ENCODE results near the gene ZNF76.
A peak's percentile ranks its signal among the peaks of the same experiment; 100 is the strongest.

ZNF76 gene

GRCh38 chr6:35259194-35259947, at the start of gene ZNF76:
Gene ZNF76, plus strand, starts transcription at chr6:35259735. Its CDS starts 21,417 bp downstream, at chr6:35281152.
- Histone ChIP-seq H3K4me1 (ENCODE audit: control insufficient read depth, insufficient read depth, low read length) (peaks cover 21% of the 10 kb centered on the region), H3K27me3 (ENCODE audit: control insufficient read depth, insufficient read depth, low read length) (no peaks in the 10 kb centered on the region), H3K36me3 (ENCODE audit: control insufficient read depth, insufficient read depth, low read length) (no peaks in the 10 kb centered on the region)

GRCh38 chr6:35213298-35213791, 46.2 kb upstream of the ZNF76 start:
- no peak overlapping the region for H3K4me3 ChIP-seq (ENCODE audit: low read length)
- peaks cover 13% of the 10 kb centered on the region for H3K4me1 ChIP-seq (ENCODE audit: control insufficient read depth, insufficient read depth, low read length)
- no peaks in the 10 kb centered on the region for H3K9me3 ChIP-seq (ENCODE audit: control insufficient read depth, low read length)
- peaks cover 77% of the 10 kb centered on the region for H3K27me3 ChIP-seq (ENCODE audit: control insufficient read depth, insufficient read depth, low read length)
- no peaks in the 10 kb centered on the region for H3K36me3 ChIP-seq (ENCODE audit: control insufficient read depth, insufficient read depth, low read length)
- peak overlapping the region; percentile 45 for H3K9ac ChIP-seq (ENCODE audit: low read length)

More at GRCh38 chr6:35259194-35259947, at the start of gene ZNF76:
- H3K9ac ChIP-seq (ENCODE audit: low read length): peak within 1 kb of the TSS; percentile 84
- H3K4me3 ChIP-seq (ENCODE audit: low read length): peak within 1 kb of the TSS; percentile 88
- H3K9me3 ChIP-seq (ENCODE audit: control insufficient read depth, low read length): no peaks in the 10 kb centered on the region

- Histone ChIP-seq H3K9ac (ENCODE audit: low read length) (peak within 1 kb of the TSS; percentile 45), H3K4me1 (ENCODE audit: control insufficient read depth, insufficient read depth, low read length) (peaks cover 13% of the 10 kb centered on the region), H3K27me3 (ENCODE audit: control insufficient read depth, insufficient read depth, low read length) (peaks cover 79% of the 10 kb centered on the region), H3K4me3 (ENCODE audit: low read length) (peak within 1 kb of the TSS; percentile 24), H3K9me3 (ENCODE audit: control insufficient read depth, low read length) (no peaks in the 10 kb centered on the region), H3K36me3 (ENCODE audit: control insufficient read depth, insufficient read depth, low read length) (no peaks in the 10 kb centered on the region)
These were observed 45.4 kb upstream of the ZNF76 start, which contains the start of gene SCUBE3 for GRCh38 chr6:35213824-35214756. Gene SCUBE3, plus strand, starts transcription at chr6:35213956. Its CDS starts 463 bp downstream, at chr6:35214419.

- Histone ChIP-seq H3K4me3 (ENCODE audit: low read length) (no peak overlapping the region), H3K36me3 (ENCODE audit: control insufficient read depth, insufficient read depth, low read length) (no peaks in the 10 kb centered on the region)
These were observed 44.5 kb upstream of the ZNF76 start for GRCh38 chr6:35214869-35215664.

GRCh38 chr6:35215665-35216411, 43.7 kb upstream of the ZNF76 start:
- Histone ChIP-seq H3K36me3 (ENCODE audit: control insufficient read depth, insufficient read depth, low read length) (no peaks in the 10 kb centered on the region), H3K4me3 (ENCODE audit: low read length) (no peak overlapping the region), H3K9ac (ENCODE audit: low read length) (no peak overlapping the region), H3K9me3 (ENCODE audit: control insufficient read depth, low read length) (no peaks in the 10 kb centered on the region), H3K27me3 (ENCODE audit: control insufficient read depth, insufficient read depth, low read length) (peaks cover 83% of the 10 kb centered on the region), H3K4me1 (ENCODE audit: control insufficient read depth, insufficient read depth, low read length) (peaks cover 13% of the 10 kb centered on the region)

More at GRCh38 chr6:35214869-35215664, 44.5 kb upstream of the ZNF76 start:
- Histone ChIP-seq H3K9me3 (ENCODE audit: control insufficient read depth, low read length) (no peaks in the 10 kb centered on the region), H3K27me3 (ENCODE audit: control insufficient read depth, insufficient read depth, low read length) (peaks cover 81% of the 10 kb centered on the region), H3K9ac (ENCODE audit: low read length) (no peak overlapping the region), H3K4me1 (ENCODE audit: control insufficient read depth, insufficient read depth, low read length) (peaks cover 13% of the 10 kb centered on the region)

GRCh38 chr6:35216412-35216732, 43.2 kb upstream of the ZNF76 start:
- no peak overlapping the region for H3K9ac ChIP-seq (ENCODE audit: low read length)
- H3K4me3 ChIP-seq (ENCODE audit: low read length): no peak overlapping the region
- H3K4me1 ChIP-seq (ENCODE audit: control insufficient read depth, insufficient read depth, low read length): peaks cover 13% of the 10 kb centered on the region
- no peaks in the 10 kb centered on the region for H3K9me3 ChIP-seq (ENCODE audit: control insufficient read depth, low read length)
- peaks cover 83% of the 10 kb centered on the region for H3K27me3 ChIP-seq (ENCODE audit: control insufficient read depth, insufficient read depth, low read length)
- no peaks in the 10 kb centered on the region for H3K36me3 ChIP-seq (ENCODE audit: control insufficient read depth, insufficient read depth, low read length)

- Histone ChIP-seq H3K27me3 (ENCODE audit: control insufficient read depth, insufficient read depth, low read length) (peaks cover 84% of the 10 kb centered on the region), H3K36me3 (ENCODE audit: control insufficient read depth, insufficient read depth, low read length) (no peaks in the 10 kb centered on the region), H3K4me3 (ENCODE audit: low read length) (no peak overlapping the region), H3K9ac (ENCODE audit: low read length) (no peak overlapping the region), H3K9me3 (ENCODE audit: control insufficient read depth, low read length) (no peaks in the 10 kb centered on the region), H3K4me1 (ENCODE audit: control insufficient read depth, insufficient read depth, low read length) (peaks cover 13% of the 10 kb centered on the region)
These were observed 42.4 kb upstream of the ZNF76 start for GRCh38 chr6:35216851-35217811.

- Histone ChIP-seq H3K36me3 (ENCODE audit: control insufficient read depth, insufficient read depth, low read length) (no peaks in the 10 kb centered on the region), H3K4me3 (ENCODE audit: low read length) (no peak overlapping the region), H3K27me3 (ENCODE audit: control insufficient read depth, insufficient read depth, low read length) (peaks cover 82% of the 10 kb centered on the region), H3K9ac (ENCODE audit: low read length) (no peak overlapping the region), H3K9me3 (ENCODE audit: control insufficient read depth, low read length) (no peaks in the 10 kb centered on the region), H3K4me1 (ENCODE audit: control insufficient read depth, insufficient read depth, low read length) (peaks cover 13% of the 10 kb centered on the region)
These were observed 41.5 kb upstream of the ZNF76 start for GRCh38 chr6:35218021-35218420.

GRCh38 chr6:35218456-35218855, 41.1 kb upstream of the ZNF76 start:
- peaks cover 8% of the 10 kb centered on the region for H3K4me1 ChIP-seq (ENCODE audit: control insufficient read depth, insufficient read depth, low read length)

GRCh38 chr6:35219683-35220326, 39.7 kb upstream of the ZNF76 start:
- H3K9me3 ChIP-seq (ENCODE audit: control insufficient read depth, low read length): no peaks in the 10 kb centered on the region
- H3K36me3 ChIP-seq (ENCODE audit: control insufficient read depth, insufficient read depth, low read length): no peaks in the 10 kb centered on the region
- H3K27me3 ChIP-seq (ENCODE audit: control insufficient read depth, insufficient read depth, low read length): peaks cover 64% of the 10 kb centered on the region
- H3K9ac ChIP-seq (ENCODE audit: low read length): no peak overlapping the region
- no peaks in the 10 kb centered on the region for H3K4me1 ChIP-seq (ENCODE audit: control insufficient read depth, insufficient read depth, low read length)
- no peak overlapping the region for H3K4me3 ChIP-seq (ENCODE audit: low read length)

More at GRCh38 chr6:35218456-35218855, 41.1 kb upstream of the ZNF76 start:
- Histone ChIP-seq H3K27me3 (ENCODE audit: control insufficient read depth, insufficient read depth, low read length) (peaks cover 77% of the 10 kb centered on the region), H3K4me3 (ENCODE audit: low read length) (no peak overlapping the region), H3K9me3 (ENCODE audit: control insufficient read depth, low read length) (no peaks in the 10 kb centered on the region), H3K9ac (ENCODE audit: low read length) (no peak overlapping the region), H3K36me3 (ENCODE audit: control insufficient read depth, insufficient read depth, low read length) (no peaks in the 10 kb centered on the region)
